Body of pancreas (tissue), 4 donors: ENCODE data around the gene HS6ST2.

Experiments used
- POLR2A ChIP-seq, 3 donors: fragments of 450-650 bp; IDR thresholded peaks; one replicate each; pipeline ENCODE4 v1.6.1; 2016; ENCODE audit warnings: antibody characterized with exemption in 3 of 3, mild to moderate bottlenecking in 2 of 3
- TF ChIP-seq, protein P1 (sequence below), 7 experiments: fragments of 450-650 bp in 4 of 7; fragments of 200-600 bp in 3 of 7; sonication (generic) in 3 of 7; IDR thresholded peaks; one replicate each; pipeline ENCODE4 v1.5.1; 2016 to 2019; ENCODE audit warnings: antibody characterized with exemption in 7 of 7

GRCh38 chrX:132745593-132745992, 212.8 kb downstream of the HS6ST2 start:
- TF ChIP-seq, protein P1, sequence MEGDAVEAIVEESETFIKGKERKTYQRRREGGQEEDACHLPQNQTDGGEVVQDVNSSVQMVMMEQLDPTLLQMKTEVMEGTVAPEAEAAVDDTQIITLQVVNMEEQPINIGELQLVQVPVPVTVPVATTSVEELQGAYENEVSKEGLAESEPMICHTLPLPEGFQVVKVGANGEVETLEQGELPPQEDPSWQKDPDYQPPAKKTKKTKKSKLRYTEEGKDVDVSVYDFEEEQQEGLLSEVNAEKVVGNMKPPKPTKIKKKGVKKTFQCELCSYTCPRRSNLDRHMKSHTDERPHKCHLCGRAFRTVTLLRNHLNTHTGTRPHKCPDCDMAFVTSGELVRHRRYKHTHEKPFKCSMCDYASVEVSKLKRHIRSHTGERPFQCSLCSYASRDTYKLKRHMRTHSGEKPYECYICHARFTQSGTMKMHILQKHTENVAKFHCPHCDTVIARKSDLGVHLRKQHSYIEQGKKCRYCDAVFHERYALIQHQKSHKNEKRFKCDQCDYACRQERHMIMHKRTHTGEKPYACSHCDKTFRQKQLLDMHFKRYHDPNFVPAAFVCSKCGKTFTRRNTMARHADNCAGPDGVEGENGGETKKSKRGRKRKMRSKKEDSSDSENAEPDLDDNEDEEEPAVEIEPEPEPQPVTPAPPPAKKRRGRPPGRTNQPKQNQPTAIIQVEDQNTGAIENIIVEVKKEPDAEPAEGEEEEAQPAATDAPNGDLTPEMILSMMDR (IDR thresholded peaks at IDR 0.05) = no peak
- no peak for TF ChIP-seq POLR2A (IDR thresholded peaks at IDR 0.05)
